Gastrocnemius medialis (tissue), 4 donors: ENCODE measurements around the gene GABRG3.

Source experiments
- POLR2A ChIP-seq, 2 donors: fragments of 450-650 bp; IDR thresholded peaks; one replicate each; pipeline ENCODE4 v1.6.1; 2017; ENCODE audit warnings: antibody characterized with exemption in 2 of 2, mild to moderate bottlenecking in 2 of 2, moderate library complexity in 2 of 2
- TF ChIP-seq, protein P1 (sequence below), 5 experiments: fragments of 450-650 bp in 3 of 5; fragments of 200-600 bp in 2 of 5; sonication (generic) in 2 of 5; IDR thresholded peaks in 4 of 5; conservative IDR thresholded peaks in 1 of 5; 1 replicate in 4 of 5; 2 replicates in 1 of 5; pipeline ENCODE4 v1.5.1; 2016 to 2019; ENCODE audit warnings: antibody characterized with exemption in 5 of 5, mild to moderate bottlenecking in 3 of 5, moderate library complexity in 3 of 5

DNA sequence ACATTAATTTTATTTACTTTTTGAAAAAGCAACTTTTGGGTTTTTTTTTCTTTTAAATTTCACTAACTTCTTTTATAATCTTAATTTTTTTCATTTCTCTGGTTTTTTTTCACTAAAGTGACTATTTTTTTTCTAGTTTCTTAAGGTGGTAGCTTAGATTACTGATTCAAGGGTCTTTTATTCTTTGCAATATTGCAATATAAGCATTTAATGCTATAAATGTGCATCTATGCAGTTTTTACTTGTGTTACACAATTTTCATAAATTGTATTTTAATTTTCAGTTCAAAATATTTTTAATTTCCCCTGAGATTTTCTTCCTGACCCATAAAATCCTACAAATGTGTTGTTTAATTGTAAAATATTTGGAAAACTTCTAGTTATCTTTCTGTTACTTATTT, 535.8 kb downstream of the GABRG3 start:
- TF ChIP-seq, protein P1, sequence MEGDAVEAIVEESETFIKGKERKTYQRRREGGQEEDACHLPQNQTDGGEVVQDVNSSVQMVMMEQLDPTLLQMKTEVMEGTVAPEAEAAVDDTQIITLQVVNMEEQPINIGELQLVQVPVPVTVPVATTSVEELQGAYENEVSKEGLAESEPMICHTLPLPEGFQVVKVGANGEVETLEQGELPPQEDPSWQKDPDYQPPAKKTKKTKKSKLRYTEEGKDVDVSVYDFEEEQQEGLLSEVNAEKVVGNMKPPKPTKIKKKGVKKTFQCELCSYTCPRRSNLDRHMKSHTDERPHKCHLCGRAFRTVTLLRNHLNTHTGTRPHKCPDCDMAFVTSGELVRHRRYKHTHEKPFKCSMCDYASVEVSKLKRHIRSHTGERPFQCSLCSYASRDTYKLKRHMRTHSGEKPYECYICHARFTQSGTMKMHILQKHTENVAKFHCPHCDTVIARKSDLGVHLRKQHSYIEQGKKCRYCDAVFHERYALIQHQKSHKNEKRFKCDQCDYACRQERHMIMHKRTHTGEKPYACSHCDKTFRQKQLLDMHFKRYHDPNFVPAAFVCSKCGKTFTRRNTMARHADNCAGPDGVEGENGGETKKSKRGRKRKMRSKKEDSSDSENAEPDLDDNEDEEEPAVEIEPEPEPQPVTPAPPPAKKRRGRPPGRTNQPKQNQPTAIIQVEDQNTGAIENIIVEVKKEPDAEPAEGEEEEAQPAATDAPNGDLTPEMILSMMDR (IDR thresholded peaks at IDR 0.05 in 4 of 5, conservative IDR thresholded peaks at IDR 0.05 in 1 of 5) = no peak
- TF ChIP-seq POLR2A (IDR thresholded peaks at IDR 0.05) = no peak
